T-cell (primary cell): ENCODE data around the gene COL4A6. TPM values are rescaled to one million over a fixed set of nuclear protein-coding genes. Genes with fewer than 3 reads are reported as not detected.

Experiments
- ATAC-seq, 4 experiments: fragments of 200-7000 bp in 3 of 4; fragments of 150-1000 bp in 1 of 4; cut with Tn5 transposase; replicated peaks in 1 of 4; 1 replicate in 3 of 4; 2 replicates in 1 of 4; pipeline ENCODE4 v1.10.0; 2021; ENCODE audit warnings: moderate library complexity in 3 of 4, mild to moderate bottlenecking in 2 of 4, moderate number of reproducible peaks in 1 of 4
- CTCF ChIA-PET, 2 donors: fragments of 300-600 bp; sonication (Branson Sonifier 250); formaldehyde crosslinking; loops; one replicate each; lab custom pipeline; 2022; ENCODE audit warnings: antibody characterized with exemption in 2 of 2; lab: Charles Lee
- POLR2A ChIA-PET, 2 donors: fragments of 300-600 bp; sonication (Branson Sonifier 250); formaldehyde crosslinking; loops; one replicate each; lab custom pipeline; 2022; ENCODE audit warnings: antibody characterized with exemption in 2 of 2; lab: Charles Lee
- DNase-seq, 35 experiments: peaks; one replicate each; pipeline versions ENCODE4 v3.0.0 to v3.0.0-alpha.2; 2013 to 2023
- H3K27ac ChIP-seq: one replicate; pipeline ENCODE4 v1.5.1; 2013; ENCODE audit warnings: low read length
- H3K27me3 ChIP-seq, 2 experiments: replicated peaks in 1 of 2; 1 replicate in 1 of 2; 2 replicates in 1 of 2; pipeline versions ENCODE4 v1.6.1 to v1.7.0; 2013; ENCODE audit warnings: low read length in 1 of 2, mixed read lengths in 1 of 2; ENCODE audit not compliant: control insufficient read depth in 2 of 2, insufficient read depth in 2 of 2; ENCODE audit errors: extremely low read depth in 1 of 2
- H3K36me3 ChIP-seq, 2 donors: 1 replicate in 1 of 2; 2 replicates in 1 of 2; pipeline versions ENCODE4 v1.6.1 to v1.7.0; 2013; ENCODE audit warnings: low read length in 1 of 2; ENCODE audit not compliant: control insufficient read depth in 2 of 2, insufficient read depth in 1 of 2; ENCODE audit errors: extremely low read depth in 1 of 2
- H3K4me1 ChIP-seq, 2 experiments: 1 replicate in 1 of 2; 2 replicates in 1 of 2; pipeline versions ENCODE4 v1.6.1 to v1.7.0; 2013; ENCODE audit warnings: low read length in 2 of 2, mixed read lengths in 1 of 2; ENCODE audit not compliant: insufficient read depth in 2 of 2, control insufficient read depth in 1 of 2; ENCODE audit errors: extremely low read depth in 1 of 2
- H3K4me3 ChIP-seq, 2 donors: 1 replicate in 1 of 2; 2 replicates in 1 of 2; pipeline versions ENCODE4 v1.5.1 to v1.7.0; 2013; ENCODE audit warnings: mild to moderate bottlenecking in 2 of 2, low read length in 1 of 2, moderate library complexity in 1 of 2; ENCODE audit not compliant: control insufficient read depth in 1 of 2; ENCODE audit errors: extremely low read depth in 1 of 2
- H3K9me3 ChIP-seq: 2 replicates; pipeline ENCODE4 v1.7.0; 2013
- H3K27ac Mint-ChIP-seq, 2 donors: one replicate each; pipeline ENCODE4 v1.8.0; 2020 to 2021; ENCODE audit warnings: mild to moderate bottlenecking in 2 of 2, mixed read lengths in 2 of 2
- H3K27me3 Mint-ChIP-seq, 2 donors: one replicate each; pipeline ENCODE4 v1.8.0; 2021 to 2022; ENCODE audit warnings: mixed read lengths in 2 of 2
- H3K36me3 Mint-ChIP-seq: one replicate; pipeline ENCODE4 v1.8.0; 2021; ENCODE audit warnings: mixed read lengths
- H3K4me1 Mint-ChIP-seq, 3 donors: one replicate each; pipeline ENCODE4 v1.8.0; 2020 to 2022; ENCODE audit warnings: mixed read lengths in 3 of 3, mild to moderate bottlenecking in 1 of 3
- H3K4me3 Mint-ChIP-seq, 3 donors: one replicate each; pipeline ENCODE4 v1.8.0; 2020 to 2022; ENCODE audit warnings: mild to moderate bottlenecking in 3 of 3, mixed read lengths in 3 of 3, moderate library complexity in 3 of 3
- H3K9me3 Mint-ChIP-seq, 3 donors: one replicate each; pipeline ENCODE4 v1.8.0; 2020 to 2022; ENCODE audit warnings: mixed read lengths in 3 of 3
- WGBS: methylation state at CpG from one replicate; pipeline ENCODE4 v1.1.5; 2013; ENCODE audit warnings: missing lambda C conversion rate; ENCODE audit not compliant: insufficient coverage; 5-methylcytosine and 5-hydroxymethylcytosine counted together
- total RNA-seq, 35 experiments: library from RNA in 6 of 35; stranded (reverse) in 6 of 35; fragments of 120-200 nt in 1 of 35; gene quantifications; one replicate each; pipeline versions ENCODE4 v1.2.1 to v1.2.4 and lab custom pipeline; 2013 to 2026

Gene COL4A6
- total RNA-seq, 5 donors from 2014 or later (not counting 1 experiment from before 2014, with no cell fraction given), result 0.03 to 0.22 (median 0.20) TPM; not detected in 2

- Mint-ChIP-seq H3K27ac (no peak overlapping the region), H3K36me3 (no peaks in the 10 kb centered on the region), H3K4me3 (no peak overlapping the region), H3K4me1 (no peaks in the 10 kb centered on the region), H3K9me3 (no peaks in the 10 kb centered on the region), H3K27me3 (peaks cover 5 to 39% of the 10 kb centered on the region in 2 donors)
- DNase-seq (no peak), ATAC-seq (no peak)
- ChIA-PET POLR2A (no interaction called here), CTCF (no interaction called here)
- Histone ChIP-seq H3K4me1 (no peaks in the 10 kb centered on the region), H3K9me3 (no peaks in the 10 kb centered on the region), H3K27ac (no peak overlapping the region), H3K36me3 (no peaks in the 10 kb centered on the region), H3K27me3 (peaks cover 0 to 2% of the 10 kb centered on the region in 2 experiments), H3K4me3 (no peak overlapping the region)
- WGBS, result 90% methylated on average over 2 of the region's 6 CpGs
Observed at GRCh38 chrX:108245462-108245861, 192.8 kb downstream of the COL4A6 start.

- ChIA-PET POLR2A (no interaction called here), CTCF (no interaction called here)
- H3K4me1 Mint-ChIP-seq, result no peaks in the 10 kb centered on the region
- H3K9me3 Mint-ChIP-seq, result no peaks in the 10 kb centered on the region
- Histone ChIP-seq H3K9me3 (no peaks in the 10 kb centered on the region), H3K27ac (no peak overlapping the region), H3K4me1 (no peaks in the 10 kb centered on the region), H3K4me3 (no peak overlapping the region), H3K27me3 (no peaks in the 10 kb centered on the region), H3K36me3 (no peaks in the 10 kb centered on the region)
- no peaks in the 10 kb centered on the region for H3K36me3 Mint-ChIP-seq
- no peak overlapping the region for H3K27ac Mint-ChIP-seq
- no peak for ATAC-seq
- WGBS, result no CpG with 5 or more reads among the region's 4 CpGs
- peaks cover 2 to 32% of the 10 kb centered on the region in 2 donors for H3K27me3 Mint-ChIP-seq
- no peak for DNase-seq
- no peak overlapping the region for H3K4me3 Mint-ChIP-seq
Observed at GRCh38 chrX:108235986-108236385, 202.2 kb downstream of the COL4A6 start.

- H3K9me3 ChIP-seq, result no peaks in the 10 kb centered on the region
- Mint-ChIP-seq H3K4me3 (no peak overlapping the region), H3K4me1 (no peaks in the 10 kb centered on the region), H3K9me3 (no peaks in the 10 kb centered on the region), H3K36me3 (no peaks in the 10 kb centered on the region), H3K27me3 (peaks cover 0 to 44% of the 10 kb centered on the region in 2 donors), H3K27ac (no peak overlapping the region)
- no peaks in the 10 kb centered on the region for H3K27me3 ChIP-seq
- ChIA-PET CTCF (no interaction called here), POLR2A (no interaction called here)
- no peaks in the 10 kb centered on the region for H3K4me1 ChIP-seq
- ATAC-seq, result no peak
- no peak overlapping the region for H3K4me3 ChIP-seq
- H3K27ac ChIP-seq, result no peak overlapping the region
- WGBS, result no CpG with 5 or more reads among the region's 1 CpG
- H3K36me3 ChIP-seq, result no peaks in the 10 kb centered on the region
- no peak for DNase-seq
Observed at GRCh38 chrX:108230574-108230973, 207.6 kb downstream of the COL4A6 start.

- peak in 3 of 35 experiments; percentile 0 to 29 (median 1) for DNase-seq
Observed at GRCh38 chrX:108224727-108225621, 213.2 kb downstream of the COL4A6 start.

GRCh38 chrX:108224218-108224617 is 214.0 kb downstream of the COL4A6 start:
- Mint-ChIP-seq H3K27ac (no peak overlapping the region), H3K4me1 (peaks cover 0 to 3% (median 3%) of the 10 kb centered on the region in 3 donors), H3K4me3 (no peak overlapping the region), H3K9me3 (no peaks in the 10 kb centered on the region), H3K36me3 (no peaks in the 10 kb centered on the region), H3K27me3 (peaks cover 2 to 32% of the 10 kb centered on the region in 2 donors)
- DNase-seq, result no peak
- Histone ChIP-seq H3K4me1 (no peaks in the 10 kb centered on the region), H3K36me3 (no peaks in the 10 kb centered on the region), H3K27ac (no peak overlapping the region), H3K9me3 (no peaks in the 10 kb centered on the region), H3K27me3 (peaks cover 0 to 2% of the 10 kb centered on the region in 2 experiments), H3K4me3 (no peak overlapping the region)
- ChIA-PET POLR2A (interaction anchor here in 1 of 2 donors (0.7 kb wide), 1 partner anchor 69 kb away, joined by 4 read pairs; no protein-coding TSS in a partner anchor), CTCF (interaction anchor here in 1 of 2 donors (0.6 to 1.3 kb wide), 3 partner anchors 14 to 1250 kb away, joined by 3 to 4 read pairs (median 3); no protein-coding TSS in a partner anchor)
- no CpG with 5 or more reads among the region's 2 CpGs for WGBS
- ATAC-seq, result no peak

More at GRCh38 chrX:108224727-108225621, 213.2 kb downstream of the COL4A6 start:
- H3K4me3 ChIP-seq, result no peak overlapping the region
- ATAC-seq, result no peak
- no peaks in the 10 kb centered on the region for H3K4me1 ChIP-seq
- Mint-ChIP-seq H3K4me3 (no peak overlapping the region), H3K27me3 (peaks cover 2 to 37% of the 10 kb centered on the region in 2 donors), H3K27ac (no peak overlapping the region), H3K9me3 (no peaks in the 10 kb centered on the region), H3K36me3 (no peaks in the 10 kb centered on the region), H3K4me1 (peaks cover 0 to 3% (median 3%) of the 10 kb centered on the region in 3 donors)
- H3K36me3 ChIP-seq, result no peaks in the 10 kb centered on the region
- H3K27ac ChIP-seq, result no peak overlapping the region
- POLR2A ChIA-PET, result interaction anchor here in 1 of 2 donors (0.7 kb wide), 1 partner anchor 68 kb away, joined by 4 read pairs; no protein-coding TSS in a partner anchor
- no CpG with 5 or more reads among the region's 11 CpGs for WGBS
- H3K27me3 ChIP-seq, result peaks cover 0 to 2% of the 10 kb centered on the region in 2 experiments
- no peaks in the 10 kb centered on the region for H3K9me3 ChIP-seq
- CTCF ChIA-PET, result interaction anchor here (0.6 to 1.3 kb wide), 5 partner anchors 11 to 1249 kb away, joined by 3 to 4 read pairs (median 3); no protein-coding TSS in a partner anchor

GRCh38 chrX:108223585-108223984 is 214.6 kb downstream of the COL4A6 start:
- DNase-seq (no peak), ATAC-seq (no peak)
- Histone ChIP-seq H3K27ac (no peak overlapping the region), H3K4me3 (no peak overlapping the region), H3K36me3 (no peaks in the 10 kb centered on the region), H3K4me1 (no peaks in the 10 kb centered on the region), H3K9me3 (no peaks in the 10 kb centered on the region), H3K27me3 (peaks cover 0 to 2% of the 10 kb centered on the region in 2 experiments)
- H3K27me3 Mint-ChIP-seq, result peaks cover 2 to 30% of the 10 kb centered on the region in 2 donors
- ChIA-PET CTCF (interaction anchor here in 1 of 2 donors (0.9 kb wide), 1 partner anchor 13 kb away, joined by 3 read pairs; no protein-coding TSS in a partner anchor), POLR2A (no interaction called here)
- H3K4me1 Mint-ChIP-seq, result peaks cover 0 to 3% (median 3%) of the 10 kb centered on the region in 3 donors
- no peaks in the 10 kb centered on the region for H3K9me3 Mint-ChIP-seq
- no peak overlapping the region for H3K27ac Mint-ChIP-seq
- no peaks in the 10 kb centered on the region for H3K36me3 Mint-ChIP-seq
- WGBS, result 71% methylated on average over 1 of the region's 5 CpGs
- no peak overlapping the region for H3K4me3 Mint-ChIP-seq
